Nucleus accumbens (tissue), 56 donors: ENCODE data around the gene PRDM16.
A peak's percentile ranks its signal among the peaks of the same experiment; 100 is the strongest.

Experiments
- DNase-seq, 56 donors: peaks; one replicate each; lab custom pipeline; 2025; lab: John Stamatoyannopoulos, UW

The PRDM16 gene

DNA sequence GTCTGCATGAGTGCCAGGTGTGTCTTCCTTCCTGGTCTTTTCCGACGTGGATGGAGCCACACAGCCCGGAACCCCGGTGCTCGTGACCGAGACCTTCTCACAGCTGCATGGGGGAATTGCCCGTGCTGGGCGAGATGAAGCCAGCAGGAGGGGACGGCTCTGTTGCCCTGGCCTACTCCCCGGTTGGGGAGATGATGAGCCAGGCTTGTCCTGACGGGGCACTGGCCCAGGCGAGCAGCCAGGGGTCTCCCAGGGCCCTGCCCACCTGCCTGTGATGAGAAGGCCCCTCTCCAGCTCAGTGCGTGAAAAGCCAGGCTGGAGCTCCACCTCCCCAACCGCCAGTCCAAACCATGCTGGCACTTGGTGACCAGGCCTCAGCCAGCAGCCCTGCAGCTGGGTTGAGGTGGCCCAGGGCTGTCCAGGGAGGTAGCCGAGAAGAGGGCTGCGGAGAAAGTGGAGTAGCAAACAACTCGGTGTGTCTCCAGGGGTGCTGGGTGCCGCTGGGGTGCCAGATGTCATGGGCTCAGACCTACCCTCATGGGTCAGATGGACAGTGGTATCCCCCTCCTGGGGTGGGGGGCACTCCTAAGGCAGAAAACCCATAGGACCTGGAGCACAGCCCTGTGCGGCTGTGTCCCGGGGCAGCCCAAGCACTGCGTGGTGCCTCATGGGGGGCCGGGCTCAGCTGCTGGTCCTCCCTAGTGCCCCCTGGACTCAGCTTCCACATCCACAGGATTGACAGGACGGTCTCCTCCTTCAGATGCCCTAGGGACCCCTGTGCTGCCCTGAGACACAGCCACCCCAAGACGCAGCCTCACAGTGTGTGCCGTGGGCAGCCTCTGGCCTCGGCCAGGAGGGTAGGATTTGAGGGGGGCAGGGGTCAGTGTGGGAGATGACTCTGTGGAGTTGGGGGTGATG is 26.1 kb downstream of the PRDM16 start:
- DNase-seq, result no peak

DNA sequence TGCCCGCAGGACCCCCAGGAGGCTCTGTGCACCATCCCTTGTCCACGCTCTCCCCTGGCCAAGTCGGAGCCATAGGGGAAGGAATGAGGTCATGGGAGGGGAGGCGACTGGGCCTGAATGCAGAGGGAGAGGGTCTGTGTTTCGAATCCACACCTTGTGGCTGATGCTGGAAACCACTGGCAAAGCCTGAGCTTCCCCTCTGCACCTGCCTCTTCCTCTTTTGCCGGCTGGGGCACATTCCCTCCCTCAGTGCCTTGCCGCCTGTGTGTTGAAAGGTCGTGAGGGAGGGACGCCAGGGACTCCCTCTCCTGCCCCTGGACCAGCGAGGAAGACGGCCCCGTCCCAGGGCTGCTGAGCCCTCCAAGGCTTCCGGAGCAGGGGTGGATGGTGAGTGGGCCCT is 27.3 kb downstream of the PRDM16 start:
- DNase-seq, result no peak

DNA sequence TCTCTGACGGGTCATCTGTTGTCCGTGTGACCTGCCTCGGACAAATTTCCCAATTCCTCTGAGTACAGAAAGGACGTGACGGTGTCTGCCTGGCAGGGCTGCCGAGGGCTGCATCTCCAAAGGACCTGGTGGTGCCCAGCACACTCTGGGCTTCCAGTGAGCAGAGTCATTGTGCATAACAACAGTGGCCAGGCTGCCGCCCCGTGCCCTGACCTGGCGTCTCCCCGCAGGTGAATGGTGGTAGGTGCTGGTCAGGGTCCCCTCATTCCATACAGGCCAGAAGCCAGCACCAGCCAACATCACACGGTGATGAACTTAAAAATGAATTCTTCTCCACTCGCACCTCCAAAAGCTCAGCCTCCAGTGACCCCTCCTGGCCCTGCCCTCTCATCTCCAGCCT is 28.2 kb downstream of the PRDM16 start:
- DNase-seq, result no peak

DNA sequence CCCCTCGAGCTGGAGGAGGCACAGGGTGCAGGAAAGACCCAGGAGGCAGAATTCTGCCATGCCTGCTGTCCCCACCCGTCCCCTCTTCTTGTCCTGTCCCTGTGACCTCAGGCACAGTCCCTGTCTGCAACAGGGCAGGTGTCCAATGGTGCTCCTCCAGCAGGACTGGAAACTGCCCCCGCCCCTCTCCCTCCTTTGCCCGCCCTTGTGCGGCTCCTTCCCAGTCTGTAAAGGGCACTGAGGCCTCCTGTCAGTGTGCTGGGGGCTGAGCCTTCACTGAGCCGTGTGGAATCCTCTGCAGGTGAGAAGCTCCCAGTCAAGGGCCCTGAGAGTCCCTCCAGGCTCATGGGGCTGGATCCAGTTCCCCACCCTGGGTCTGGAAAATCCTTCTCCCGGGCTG is 28.9 kb downstream of the PRDM16 start:
- no peak for DNase-seq

DNA sequence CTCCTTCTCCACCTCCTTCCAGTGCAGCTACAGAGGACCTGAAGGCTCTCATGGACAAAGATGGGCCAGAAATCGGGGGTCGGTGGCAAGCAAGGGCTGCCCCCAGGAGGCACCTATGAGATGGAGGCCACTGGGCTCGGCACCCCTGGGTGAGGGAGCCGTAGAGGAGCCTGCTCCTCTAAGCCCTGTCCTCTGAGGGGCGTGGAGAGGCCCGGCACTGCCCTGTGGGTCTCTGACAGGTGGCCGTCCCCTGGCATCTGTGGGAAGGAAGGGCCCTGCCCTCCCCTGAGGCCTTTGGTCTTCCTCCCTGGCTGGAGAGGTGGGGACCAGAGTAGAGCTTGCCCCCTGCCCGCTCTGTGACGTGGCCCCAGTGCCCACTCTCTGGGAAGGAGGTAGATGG is 30.9 kb downstream of the PRDM16 start:
- DNase-seq, result no peak

DNA sequence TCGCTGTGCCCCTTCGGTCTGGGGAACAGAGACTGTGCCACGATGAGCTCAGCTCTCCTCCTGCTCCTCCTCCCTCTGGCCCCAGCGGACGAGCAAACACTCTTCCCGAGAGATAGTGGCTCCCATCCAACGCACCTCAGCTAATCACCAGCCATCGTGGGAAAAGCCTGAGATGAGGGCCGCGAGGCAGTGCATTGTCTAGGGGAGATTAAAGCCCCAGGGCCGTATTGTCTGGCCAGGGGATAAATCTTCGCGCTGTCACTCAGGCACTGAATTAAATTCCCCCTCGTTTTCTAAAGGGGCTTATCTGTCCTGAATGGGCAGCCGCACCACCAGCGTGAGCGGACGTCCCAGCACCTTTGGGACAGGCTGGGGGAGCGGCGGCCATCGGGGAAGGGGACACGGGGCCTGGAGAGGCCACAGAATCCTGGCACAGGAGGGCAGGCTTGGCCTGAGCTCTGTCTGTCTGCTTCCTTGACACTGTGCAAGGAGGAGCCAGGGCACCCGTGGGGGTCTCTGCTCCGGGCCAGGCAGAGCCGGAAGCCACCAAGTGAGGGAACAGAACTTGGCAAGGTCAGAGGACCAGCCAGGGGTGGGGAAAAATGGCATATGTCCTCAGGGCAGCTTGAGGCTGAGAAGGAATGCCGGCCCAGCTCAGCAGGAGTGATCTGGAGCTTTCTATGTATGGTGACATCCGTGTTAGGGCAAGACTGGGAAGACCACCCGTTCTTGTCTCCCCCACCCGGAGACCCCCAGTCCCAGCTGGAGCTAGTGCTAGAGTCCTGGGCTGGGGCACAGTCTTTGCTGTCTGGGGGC is 32.3 kb downstream of the PRDM16 start:
- no peak for DNase-seq

DNA sequence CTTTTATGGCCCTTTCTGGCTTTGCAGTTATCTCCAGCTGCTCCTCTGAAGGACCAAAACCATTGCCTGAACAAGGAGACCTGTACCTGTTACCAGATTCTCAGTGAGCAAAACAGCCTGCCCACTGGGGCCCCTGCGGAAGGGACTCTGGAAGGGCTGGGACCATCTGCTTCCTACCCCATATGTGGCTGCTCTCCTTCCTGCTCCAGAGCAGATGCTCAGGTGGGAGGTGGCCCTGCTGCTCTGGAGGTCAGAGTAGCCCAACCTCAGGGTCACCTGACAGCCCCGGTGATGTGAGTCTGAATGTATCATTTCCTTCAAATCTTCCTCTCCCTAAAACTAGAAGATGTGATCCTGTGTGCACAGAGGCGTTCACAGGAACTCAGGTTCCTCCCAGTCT is 33.6 kb downstream of the PRDM16 start:
- no peak for DNase-seq

DNA sequence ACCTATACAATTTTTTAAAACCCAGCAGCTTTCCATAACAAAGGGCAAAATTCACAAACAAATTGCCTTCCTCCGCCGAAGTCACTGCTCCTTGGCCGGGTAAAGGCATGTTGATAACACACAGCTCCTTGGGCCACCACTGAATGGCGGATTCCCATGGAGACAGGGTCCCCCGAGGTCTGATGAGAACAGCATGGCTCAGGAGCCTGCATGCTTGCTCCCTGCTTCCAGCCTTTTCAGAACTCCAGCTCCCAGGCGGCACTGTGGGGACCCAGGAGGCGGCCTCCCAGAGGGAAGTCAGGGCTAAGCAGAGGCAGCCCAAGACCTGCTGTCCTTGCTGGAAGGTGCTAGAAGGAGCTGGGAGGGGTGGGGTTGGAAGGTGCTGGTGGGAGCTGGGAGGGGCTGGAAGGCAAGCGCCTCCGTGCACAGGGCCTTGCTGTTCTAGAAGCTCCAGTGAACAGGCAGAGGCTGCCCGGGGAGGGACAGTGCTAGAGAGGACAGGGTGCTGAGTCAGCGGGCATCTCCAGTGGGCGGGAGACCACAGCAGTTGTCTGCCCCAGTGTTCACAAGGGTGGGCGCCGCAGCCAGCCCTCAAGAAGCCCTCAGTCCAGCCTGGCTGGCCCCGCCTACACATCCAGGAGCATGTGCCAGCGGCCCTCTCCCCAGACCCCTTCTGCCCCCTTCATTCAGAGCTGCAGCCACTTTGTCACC is 35.1 kb downstream of the PRDM16 start:
- DNase-seq, result peak in 2 of 56 donors; percentile 30 to 40

DNA sequence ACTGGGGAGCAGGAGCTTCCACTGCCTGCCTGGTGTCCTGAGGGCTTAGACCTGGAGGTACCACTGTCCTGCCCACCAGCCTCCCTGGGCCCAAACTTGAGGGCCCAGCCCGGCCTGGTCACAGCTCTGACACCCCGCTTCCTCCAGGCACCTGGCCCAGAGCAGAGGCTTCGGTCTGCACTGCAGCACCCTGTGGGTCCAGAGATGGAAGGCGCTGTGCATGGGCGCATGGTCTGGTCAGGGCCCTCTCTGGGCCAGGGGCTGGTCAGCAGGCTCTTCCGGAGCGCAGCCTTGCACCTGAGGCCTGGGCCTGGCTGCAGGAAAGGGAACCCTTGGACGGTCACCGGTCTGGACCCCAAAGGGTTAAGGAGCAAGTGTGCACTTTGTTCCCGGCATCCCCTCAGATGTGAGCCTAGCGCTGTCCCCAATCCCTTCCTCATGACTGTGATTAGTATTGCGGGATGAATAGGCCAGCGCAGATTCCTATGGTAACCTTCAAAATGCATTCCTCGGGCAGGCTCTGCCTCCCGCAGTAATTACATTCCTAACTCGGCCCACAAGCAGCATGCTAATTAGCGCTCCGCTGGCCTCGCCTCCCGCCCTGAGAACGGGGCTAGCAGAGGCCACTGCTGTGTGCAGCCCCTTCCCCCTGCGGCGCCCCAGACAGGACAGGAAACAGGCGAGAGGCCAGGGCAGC is 36.3 kb downstream of the PRDM16 start:
- peak in 27 of 56 donors; percentile 8 to 80 (median 36) for DNase-seq

DNA sequence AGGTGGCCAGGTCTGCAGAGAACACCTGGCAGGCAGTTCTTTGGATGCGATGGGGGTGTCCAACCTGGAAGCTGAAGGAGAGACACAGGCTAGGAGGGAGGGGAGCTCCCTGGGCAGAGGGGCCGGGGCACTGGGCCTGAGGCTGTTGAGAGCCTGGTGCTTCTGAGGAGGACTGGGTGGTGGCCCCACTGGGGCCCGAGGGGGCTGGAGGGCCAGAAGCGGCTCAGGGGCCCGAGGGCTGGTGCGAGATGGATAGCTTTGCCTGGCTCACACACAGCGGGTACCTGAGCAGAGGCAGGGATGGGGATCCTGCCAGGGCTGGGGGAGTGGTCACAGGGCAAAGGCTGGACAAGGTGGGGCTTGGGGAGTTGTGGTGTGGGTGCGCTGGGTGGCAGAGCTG is 37.2 kb downstream of the PRDM16 start:
- DNase-seq, result no peak

DNA sequence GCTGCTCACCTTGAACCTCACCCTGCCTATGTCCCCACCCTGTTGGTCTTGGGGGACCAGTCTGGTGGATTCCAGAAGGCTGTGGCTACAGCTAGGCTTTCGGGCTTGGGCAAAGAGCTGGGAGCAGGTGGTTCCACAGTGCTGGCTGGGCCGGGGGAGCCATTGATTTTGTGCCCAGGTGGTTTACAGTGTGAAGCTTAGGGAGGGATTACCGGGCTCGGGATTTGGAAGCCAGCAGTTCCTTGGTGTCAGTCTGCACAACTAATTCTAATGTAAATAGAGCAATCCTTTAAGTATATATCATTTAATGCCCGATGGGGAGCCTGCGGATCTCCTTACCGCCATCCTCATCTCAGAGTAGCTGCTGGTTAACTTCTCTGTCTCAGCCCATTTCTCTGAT is 38.2 kb downstream of the PRDM16 start:
- no peak for DNase-seq

DNA sequence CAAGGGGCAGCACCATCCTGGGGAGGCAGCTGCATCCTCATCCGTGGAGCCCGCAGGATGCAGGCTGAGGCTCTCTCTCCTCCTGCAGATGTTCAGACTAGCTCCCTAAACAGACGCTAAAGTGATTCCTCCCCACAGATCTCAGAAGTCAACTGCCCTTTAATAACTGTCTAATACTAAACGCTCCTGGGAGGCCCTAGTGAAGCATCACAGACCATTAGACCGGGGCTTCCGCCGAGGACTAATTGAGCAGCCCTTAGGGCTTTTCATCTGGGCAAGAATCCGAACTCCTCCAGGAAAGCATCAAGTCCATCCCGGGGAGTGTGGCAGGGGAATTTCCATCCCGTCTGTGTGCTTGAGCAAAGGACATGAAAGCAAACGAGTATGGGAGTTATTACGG is 40.4 kb downstream of the PRDM16 start:
- DNase-seq, result no peak

DNA sequence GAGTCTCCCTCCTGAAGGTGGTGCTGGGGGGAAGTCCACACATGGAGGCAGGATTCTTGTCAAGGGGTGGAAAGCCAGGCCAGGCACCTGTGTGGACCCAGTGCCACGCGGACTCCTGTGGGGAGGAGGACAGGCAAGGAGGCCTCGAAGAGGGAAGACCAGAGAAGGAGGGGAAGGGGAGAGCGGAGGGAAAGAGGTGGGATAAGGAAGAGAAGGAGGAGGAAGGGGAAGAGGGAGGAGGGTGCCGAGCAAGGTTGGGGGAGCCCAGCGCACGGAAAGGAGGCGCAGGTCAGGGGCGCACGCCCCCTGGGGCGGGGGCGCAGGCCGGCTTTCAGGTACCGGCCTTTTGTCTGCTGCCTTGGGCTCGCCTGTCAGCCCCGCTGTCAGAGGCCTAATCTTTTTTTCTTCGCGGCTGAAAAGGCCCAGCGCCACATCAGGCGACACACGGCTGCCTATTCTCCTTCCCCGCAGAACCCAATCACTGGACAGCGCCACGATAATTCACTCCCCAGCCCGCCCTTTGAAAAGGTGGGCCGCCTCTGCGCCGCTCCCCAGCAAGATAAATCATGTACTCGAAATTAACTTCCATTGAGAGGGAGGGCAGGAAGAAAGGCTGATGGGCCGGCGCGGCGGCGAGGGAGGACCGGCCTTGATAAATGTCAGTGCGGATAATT is 42.5 kb downstream of the PRDM16 start:
- DNase-seq, result no peak

DNA sequence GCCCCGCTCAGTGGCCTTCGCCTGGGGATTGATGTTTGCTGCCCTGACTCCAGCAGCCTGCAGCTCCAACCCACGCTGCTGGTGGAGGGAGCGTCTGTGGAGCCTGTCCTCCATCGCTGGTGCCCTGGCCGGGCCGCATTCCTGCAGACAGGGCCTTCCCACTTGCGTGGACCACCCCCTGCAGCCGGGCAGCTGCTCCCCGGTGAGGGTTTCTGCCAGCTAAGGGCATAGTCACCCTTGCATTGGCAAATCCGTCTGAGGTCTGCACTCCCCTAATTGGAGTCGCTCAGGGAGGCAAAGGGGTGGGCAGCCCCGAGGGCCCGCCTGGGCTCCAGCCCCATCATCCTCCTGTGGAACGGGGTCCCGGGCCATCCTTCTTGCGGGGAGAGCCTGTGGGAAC is 43.5 kb downstream of the PRDM16 start:
- no peak for DNase-seq

DNA sequence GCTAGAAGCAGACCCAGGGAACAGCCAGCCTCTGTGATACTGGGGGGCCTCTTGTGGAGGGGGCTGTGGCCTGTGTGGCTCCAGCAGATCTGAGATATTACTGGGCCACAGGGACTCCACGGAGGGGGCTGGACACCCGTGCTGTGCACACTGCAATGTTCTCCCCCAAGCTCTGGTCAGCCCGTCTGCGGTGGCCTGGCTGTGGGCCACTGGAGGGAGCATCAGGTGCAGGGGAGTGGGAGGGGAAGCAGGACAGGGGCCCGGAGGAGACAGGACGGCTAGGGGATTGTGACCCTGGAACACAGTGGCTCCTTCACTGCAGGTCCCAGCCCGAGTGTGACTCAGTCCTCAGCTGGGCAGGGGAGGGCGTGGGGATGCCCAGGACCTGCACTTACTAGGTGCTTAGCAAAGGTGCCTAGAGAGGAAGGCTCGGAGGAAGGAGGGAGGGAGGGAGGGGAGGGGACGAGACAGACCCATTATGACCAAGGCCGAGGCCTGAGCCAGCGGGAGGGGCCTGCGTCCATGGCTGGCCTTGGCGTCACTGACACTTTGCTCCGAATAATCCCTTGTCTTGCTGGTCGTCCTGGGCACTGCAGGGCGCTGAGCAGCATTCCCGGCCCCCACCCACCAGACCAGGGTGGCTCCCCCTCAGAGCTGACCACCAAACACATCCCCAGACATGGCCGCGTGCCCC is 44.2 kb downstream of the PRDM16 start:
- DNase-seq, result peak in 2 of 56 donors; percentile 14 to 19

DNA sequence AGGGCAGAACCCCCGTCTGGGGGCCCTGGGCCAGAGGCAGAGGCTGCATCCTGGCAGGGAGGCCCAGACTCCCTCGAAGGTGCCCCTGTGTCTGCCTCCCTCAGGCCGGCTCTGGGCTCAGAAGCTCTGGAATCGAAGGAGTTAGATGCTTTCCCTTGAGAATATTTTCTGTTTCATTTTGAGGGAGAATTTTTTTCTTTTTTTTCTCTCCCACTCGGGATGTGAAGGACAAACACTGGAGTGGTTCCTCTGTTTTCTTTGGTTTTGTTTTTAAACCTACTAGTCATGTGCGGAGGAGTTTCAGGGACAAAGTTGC is 44.7 kb downstream of the PRDM16 start:
- no peak for DNase-seq

DNA sequence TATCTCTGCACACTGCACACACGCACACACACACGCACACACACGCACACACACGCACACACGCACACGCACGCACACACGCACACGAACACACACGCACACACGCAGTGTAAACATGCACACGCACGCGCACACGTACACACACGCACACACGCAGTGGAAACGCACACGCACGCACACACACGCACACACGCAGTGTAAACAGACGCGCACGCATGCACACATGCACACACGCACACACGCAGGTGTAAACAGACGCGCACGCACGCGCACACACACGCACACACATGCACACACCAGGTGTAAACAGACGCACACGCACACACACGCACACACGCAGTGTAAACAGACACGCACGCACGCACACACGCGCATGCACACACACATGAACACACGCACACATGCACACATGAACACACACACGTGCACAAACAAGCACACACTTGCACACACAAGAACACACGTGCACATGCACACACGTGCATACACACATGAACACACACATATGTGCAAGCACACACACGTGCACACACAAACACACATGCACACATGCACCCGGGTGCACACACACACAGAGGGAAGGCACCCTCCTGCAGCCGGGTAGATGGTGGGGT is 45.2 kb downstream of the PRDM16 start:
- DNase-seq, result no peak

DNA sequence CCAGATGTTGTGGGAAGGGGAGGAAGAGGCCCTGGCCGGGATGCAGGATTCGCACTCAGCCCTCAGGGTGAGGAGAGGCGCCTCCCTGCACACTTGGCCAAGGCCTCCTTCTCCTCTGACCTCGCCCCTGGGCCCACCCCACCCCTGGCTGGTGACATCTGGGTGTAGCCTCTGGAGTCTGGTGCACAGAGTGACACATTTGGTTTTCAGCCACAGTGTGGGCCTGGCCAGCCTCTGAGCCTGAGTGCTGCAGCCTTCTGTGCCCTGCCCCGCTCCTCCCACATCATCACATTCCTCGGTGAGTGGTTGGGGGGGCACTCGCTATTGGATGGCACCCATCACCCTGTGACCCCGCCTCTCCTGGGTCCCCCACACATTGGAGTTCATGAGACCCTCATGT is 45.8 kb downstream of the PRDM16 start:
- no peak for DNase-seq
